Activated CD8-positive, alpha-beta memory T cell treated with anti-CD3 and anti-CD28 coated beads for 1 hour (primary cell): ENCODE measurements around the gene ZFPM1.

ENCODE experiments used
- DNase-seq, 2 donors: peaks; one replicate each; pipeline ENCODE4 v3.0.0-alpha.2; 2020; ENCODE audit warnings: low read depth in 1 of 2; ENCODE audit errors: extremely low read depth in 1 of 2

ZFPM1 gene

DNA sequence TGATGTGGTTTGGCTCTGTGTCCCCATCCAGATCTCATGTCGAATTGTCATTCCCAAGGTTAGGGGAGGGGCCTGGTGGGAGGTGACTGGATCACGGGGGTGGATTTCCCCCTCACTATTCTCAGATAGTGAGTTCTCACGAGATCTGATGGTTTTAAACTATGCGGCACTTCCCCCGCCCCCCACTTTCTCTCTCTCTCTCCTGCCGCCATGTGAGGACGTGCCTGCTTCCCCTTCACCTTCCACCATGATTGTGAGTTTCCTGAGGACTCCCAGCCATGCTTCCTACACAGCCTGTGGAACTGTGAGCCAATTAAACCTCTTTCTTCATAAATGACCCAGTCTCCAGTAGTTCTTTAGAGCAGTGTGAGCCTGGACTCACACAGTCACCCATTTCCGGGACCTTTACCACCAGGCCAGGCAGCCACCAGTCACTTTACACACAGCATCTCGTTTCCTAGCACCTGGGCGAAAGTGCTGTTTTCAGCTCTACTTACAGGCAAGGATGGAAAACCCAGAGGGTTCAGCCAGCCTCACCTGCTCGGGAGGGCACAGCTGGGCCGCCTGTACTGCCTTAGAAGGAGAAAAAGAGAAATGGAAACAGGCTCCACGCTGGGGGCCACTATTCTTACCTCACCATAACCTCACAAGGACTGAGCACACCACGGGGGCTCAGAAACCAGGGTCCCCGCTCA, 103.4 kb downstream of the ZFPM1 start:
- no peak for DNase-seq

DNA sequence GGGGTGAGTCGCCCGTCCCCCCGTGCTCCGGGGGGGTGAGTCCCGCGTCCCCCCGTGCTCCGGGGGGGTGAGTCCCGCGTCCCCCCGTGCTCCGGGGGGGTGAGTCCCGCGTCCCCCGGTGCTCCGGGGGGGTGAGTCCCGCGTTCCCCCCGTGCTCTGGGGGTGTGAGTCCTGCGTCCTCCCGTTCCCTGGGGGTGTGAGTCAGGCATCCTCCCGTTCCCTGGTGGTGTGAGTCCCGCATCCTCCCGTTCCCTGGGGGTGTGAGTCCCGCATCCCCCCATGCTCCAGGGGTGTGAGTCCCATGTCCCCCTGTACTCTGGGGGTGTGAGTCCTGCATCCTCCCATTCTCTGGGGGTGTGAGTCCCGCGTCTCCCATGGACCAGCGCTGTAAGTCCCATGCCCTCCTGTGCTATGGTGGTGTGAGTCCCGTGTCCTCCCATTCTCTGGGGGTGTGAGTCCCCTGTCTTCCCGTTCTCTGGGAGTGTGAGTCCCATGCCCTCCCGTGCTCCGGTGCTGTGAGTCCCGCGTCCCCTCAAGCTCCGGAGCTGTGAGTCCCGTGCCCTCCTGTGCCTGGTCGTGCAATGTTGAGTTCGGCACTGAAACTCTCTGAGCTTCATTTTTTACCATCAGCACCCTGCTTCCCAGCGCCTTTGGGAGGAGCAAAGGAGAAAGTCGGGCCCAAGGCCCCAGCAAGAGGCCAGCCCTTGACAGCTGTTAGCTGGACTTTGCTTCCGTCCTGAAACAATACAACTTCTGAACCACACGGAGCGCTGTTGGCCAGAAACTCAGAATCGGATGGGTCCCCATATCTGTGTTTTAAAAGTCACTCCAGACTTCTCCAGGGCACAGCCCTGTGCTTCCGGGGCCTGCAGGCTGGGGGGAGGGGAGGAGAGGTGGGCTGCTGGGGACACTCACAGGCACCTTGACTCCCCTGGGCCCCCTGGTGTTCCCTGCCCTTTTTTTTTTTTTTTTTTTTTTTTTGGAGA, 105.7 kb downstream of the ZFPM1 start:
- DNase-seq, result no peak

DNA sequence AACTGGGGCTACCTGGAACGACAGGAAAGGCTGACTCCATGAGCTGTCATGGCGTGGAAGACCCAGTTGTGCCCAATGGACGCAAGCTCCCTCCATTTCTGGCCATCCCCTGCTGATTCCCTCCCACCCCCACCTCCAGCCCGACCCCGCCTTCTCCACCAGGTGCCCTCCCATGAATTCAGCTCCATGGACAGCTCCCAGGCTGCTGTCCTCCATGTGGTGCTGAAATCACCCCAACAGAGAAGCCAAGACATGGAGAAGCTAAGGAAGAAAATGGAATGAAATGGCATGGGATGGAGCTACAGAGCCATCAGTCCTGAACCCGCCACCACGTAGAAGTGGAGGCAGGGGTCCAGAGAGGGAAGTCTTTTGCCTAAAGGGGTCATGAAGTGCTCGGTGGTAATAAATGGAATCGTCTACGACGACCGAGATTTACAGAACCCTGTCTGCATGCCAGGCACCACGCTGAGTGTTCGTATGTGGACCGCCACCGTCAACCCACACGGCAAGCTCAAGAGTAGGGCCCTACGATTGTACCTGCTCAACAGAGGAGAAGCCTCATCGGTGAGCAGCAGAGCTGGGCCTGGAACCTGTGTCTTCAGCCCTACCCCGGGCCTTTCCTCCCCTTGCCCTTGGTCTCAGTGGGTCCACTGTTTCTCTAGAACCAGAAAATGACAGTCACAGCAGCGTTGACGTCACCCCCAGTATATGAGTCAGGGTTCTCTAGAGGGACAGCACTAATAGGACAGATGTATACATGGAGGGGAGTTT, 107.8 kb downstream of the ZFPM1 start:
- no peak for DNase-seq

DNA sequence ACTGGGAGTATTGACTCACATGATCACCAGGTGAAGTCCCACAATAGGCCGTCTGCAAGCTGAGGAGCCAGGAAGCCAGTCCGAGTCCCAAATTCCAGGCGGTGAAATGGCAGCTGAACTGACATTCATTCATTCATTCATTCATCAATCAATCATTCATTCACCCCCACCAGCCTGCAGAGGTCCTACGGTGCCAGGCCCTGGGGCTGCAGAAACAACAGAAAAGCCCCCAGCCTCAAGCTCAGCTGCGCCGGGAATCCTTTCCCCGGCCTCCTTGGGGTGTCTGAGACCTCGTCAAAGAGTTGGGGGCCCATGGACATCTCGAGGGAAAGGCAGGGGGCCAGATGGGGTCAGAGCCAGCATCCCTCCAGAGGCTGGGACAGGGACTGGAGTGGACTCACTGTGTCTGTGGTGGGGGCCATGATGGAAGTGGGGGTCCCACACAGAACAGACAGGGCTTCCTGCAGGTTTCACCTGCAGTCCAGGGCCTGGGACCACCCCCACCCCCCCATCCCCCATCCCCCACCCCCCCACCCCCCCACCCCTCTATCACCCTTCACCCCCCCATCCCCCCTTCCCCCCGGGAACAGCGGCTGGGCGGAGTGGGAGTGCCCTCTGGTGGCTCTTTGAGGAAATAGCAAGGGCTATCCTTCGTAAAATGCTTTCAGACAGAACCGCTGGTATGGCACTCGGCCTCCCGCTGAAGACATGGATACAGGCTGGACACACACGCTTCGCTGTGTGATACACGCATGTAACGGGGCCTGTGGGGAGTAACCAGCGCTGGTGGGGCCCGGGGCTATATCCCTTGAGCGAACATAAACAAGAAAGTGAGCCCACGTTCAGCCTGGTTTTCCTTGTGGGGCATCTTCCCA, 108.6 kb downstream of the ZFPM1 start:
- peak; percentile 9 to 37 for DNase-seq

DNA sequence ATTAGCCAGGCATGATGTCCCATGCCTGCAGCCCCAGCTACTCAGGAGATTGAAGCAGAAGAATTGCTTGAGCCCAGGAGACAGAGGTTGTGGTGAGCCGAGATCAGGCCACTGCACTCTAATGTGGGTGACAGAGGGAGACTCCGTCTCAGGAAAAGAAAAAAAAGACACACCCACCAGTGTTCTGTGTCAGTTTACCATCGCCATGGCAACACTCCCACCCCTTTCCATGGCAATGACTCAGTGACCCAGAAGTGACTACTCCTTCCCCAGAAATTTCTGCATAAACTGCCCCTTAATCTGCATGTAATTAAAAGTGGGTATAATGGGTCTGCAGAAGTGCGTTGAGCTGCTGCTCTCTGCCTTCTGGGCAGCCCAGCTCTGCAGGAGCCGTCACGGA, 113.1 kb downstream of the ZFPM1 start:
- no peak for DNase-seq

DNA sequence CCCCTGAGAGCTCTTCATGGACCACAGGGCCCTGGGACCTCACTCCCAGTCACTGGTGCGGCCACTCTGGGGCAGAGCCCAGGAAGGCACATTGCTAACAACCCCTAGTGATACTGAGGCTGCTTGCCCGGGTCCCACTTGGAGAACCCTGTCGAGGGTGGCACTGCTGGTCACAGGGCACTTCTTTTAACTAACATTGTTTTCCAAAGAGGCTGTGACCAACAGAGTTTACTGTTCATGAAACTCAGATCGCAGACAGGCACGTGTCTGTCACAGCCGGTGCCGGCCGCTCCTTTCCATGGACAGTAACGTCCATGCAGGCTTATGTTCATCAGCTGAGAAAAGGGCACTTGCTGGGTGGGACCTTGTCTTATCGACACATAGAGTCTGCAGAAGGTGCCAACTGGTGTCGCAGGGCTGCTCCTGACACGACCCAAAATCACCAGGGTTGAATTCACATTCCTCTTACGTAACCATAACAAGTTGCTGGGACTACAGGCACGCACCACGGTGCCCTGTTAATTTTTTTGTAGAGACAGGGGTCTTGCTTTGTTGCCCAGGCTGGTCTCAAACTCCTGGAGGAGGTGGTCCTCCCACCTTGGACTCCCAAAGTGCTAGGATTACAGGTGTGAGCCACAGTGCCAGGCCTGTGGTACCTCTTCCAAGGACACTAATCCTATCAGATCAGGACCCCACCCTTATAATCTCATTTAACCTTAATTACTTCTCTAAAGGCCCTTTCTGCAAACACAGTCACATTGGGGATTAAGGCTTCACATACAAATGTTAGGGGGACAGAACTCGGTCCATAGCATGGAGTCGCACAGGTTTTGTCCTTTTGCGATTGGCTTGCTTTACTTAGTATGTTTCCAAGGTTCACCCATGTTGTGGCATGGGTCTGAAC, 115.9 kb downstream of the ZFPM1 start:
- DNase-seq, result no peak

DNA sequence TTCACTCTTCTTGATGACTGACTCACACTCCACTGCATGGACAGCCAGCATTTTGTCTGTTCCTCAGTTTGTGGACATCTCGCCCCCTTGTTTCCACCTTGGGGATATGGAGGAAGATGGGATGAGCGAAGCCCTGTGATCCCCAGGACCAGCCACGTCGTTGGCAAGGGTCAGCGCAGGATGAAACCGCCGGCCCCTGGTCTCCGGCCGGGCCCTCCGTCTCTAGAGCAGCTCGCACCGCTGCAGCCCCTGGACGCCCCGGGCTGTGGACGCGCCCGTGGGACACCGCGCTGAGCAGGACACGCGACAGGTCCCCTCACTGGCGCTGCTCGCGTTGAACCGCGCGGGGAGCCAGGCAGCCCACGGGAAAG, 116.5 kb downstream of the ZFPM1 start:
- no peak for DNase-seq

DNA sequence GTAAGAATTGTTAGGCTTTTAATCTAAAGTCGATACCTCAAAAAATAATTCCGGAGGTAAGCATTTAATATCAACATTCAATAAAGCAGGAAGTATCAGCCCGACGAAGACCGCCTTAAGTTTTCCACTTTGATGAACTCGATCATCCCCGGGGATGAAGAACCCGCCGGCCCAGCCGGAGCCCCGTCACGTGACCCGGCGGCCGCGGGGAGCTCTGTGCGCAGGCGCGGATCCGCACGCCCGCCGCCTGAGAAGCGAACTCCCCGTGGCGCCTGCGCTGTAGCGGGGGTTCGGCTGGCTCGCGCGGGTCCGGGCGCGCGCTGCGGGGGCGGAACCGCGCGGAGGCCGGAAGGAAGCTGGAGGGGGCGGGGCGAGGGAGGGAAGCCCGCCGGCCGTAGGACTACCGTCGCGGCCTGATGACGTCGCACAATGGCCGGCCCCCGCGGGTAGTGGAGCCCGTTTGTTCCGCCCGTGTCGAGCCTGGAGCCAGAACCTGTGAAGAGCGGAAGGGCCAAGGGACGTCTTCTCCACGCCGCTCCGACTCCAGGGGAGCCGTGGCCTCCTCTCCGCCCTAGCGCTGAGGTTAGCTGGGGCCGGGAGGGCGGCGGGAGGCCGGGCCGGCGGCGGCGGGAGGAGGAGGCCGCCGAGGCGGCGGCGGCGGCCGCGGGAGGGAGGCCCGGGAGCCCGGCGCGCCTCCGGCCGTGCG, 117.1 kb downstream of the ZFPM1 start, which contains the start of gene ZC3H18:
Gene ZC3H18, plus strand, starts transcription at position 419 of the 706 bp plus-strand sequence. CDS start 6,721 bp downstream, outside the sequence.
- DNase-seq, result peak; percentile 93 to 99

DNA sequence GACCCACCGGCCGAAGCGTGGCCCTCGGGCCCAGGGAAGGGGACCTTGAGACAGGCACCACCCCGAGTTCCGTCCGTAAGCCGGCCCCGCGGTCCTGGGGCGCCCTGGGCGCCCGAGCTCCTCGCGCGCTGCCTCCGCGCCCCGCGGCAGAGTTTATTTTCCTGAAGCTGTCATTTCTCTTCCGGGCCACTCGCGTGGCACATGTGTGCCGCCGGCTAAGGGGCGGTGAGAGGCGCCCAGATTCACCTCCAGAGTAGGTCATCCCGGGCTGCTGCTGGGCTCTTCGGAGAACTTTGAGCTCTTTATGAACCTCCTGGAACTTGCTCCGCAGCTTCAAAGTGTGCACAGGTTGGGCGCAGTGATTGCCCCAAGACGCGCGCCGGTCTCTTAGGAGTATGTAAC, 117.6 kb downstream of the ZFPM1 start:
- peak in 1 of 2 donors; percentile 17 for DNase-seq

DNA sequence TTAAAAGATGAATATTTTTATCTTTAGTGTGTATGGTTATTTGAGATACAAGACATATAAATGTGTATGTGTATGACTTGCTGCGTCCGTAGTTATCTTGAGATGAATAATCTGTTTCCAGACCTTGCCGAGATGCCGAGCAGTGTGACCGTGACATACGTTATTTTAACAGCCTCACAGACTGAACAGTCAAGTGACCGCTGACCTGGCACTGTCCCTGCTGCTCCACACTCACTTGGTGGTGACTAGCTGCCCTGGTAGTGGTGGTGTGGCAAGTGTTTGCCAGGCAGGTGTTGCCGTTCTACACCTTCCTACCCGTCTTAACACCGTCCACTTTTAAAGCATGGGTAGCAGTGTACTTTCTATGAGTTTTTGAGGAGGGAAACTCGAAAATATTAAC, 122.2 kb downstream of the ZFPM1 start:
- no peak for DNase-seq

DNA sequence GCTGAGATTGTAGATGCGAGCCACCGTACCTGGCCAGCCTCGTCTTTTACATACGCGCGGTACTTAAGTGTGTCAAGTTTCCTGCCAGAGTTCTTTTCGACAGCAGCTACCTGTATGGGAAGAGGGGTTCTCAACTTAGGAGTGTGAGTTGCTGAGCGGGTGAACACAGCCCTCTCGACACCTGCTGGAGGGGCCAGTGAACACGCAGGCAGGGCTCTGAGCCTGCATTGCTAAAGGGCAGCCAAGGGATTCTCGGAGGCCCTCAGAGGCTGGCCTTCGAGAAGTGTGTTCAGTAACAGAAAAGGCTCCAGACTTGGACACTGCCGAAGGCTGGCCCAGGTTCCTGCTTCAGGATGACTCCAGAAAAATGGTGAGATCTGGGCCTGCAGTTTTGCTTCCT, 123.2 kb downstream of the ZFPM1 start:
- DNase-seq, result no peak

DNA sequence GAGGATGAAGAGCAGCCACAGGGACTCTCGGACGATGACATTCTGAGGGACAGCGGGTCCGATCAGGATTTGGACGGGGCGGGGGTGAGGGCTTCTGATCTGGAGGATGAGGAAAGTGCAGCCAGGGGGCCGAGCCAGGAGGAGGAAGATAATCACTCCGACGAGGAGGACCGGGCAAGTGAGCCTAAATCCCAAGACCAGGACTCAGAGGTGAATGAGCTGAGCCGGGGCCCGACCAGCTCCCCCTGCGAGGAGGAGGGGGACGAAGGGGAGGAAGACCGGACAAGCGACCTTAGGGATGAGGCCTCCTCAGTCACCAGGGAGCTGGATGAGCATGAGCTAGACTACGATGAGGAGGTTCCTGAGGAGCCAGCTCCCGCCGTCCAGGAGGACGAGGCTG, 124.1 kb downstream of the ZFPM1 start:
- no peak for DNase-seq

DNA sequence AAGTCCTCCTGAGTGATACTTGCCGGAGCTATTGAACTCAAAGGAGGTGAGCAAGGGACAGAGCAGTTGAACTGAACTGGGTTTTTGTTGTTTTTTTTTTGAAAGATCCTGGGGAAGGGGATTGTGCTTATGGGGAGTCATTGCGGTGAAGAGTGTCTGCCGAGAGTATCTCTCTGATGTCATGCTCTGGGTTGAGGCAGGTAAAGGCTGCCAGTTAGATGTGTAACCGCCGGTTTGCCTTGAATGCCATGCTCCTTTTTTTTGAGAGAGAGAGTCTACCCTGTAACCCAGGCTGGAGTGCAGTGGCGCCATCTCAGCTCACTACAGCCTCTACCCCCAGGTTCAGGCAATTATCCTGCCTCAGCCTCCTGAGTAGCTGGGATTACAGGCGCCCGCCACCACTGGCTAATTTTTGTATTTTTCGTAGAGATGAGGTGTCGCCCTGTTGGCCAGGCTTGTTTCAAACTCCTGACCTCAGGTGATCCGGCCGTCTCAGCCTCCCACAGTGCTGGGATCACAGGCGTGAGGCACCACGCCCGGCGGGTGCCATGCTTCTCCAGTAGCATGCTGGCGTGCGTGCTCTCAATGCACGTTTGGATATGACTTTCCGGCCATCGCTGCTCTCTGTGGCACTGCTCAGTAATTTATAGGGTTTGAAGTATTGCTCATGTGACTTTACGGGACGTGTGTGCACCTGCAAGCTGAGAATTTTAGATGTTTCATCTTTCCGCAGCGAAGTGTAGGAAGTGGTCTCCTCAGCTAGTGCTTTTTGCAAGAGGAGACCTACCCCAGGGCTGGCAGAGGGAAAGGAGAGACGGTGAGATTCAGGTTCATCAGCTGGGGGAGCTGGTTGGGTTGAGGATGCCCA, 125.6 kb downstream of the ZFPM1 start:
- DNase-seq, result no peak

DNA sequence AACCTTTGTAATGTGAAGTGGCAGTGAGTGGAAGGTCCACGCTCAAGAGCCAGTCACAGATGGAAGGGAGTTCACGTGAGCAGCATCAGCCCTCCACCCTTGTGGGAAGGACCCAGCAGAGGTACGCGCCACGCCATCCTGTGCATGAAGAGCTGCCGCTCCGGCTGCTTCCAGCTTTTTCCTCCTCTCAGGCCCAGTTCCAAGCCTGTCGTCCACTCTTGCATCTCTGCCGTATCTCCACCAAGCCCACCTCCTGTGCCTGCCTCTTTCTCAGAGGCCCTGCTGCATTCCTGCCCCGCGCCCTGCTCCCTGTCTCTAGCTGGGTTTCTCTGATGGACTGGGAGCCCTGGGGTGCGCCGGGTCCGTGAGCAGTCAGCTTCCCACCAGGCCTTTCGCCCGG, 127.3 kb downstream of the ZFPM1 start:
- DNase-seq, result no peak

DNA sequence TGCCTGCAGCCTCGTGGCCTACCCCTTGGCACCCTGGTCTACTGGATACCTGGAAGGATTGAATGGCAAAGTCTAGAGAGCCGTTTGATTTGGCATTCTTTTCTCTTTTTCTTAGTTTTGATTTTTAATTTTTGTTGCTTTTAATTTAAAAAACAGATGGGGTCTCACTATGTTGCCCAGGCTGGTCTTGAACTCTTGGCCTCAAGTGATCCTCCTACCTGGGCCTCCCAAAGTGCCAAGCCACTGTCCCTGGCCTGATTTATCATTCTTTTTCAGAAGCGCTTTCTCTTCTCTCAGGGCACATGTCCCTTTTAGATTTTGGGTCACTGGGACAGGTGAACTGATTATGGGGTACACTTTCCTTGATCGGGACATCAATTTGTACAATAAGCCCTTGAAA, 128.0 kb downstream of the ZFPM1 start:
- DNase-seq, result no peak

DNA sequence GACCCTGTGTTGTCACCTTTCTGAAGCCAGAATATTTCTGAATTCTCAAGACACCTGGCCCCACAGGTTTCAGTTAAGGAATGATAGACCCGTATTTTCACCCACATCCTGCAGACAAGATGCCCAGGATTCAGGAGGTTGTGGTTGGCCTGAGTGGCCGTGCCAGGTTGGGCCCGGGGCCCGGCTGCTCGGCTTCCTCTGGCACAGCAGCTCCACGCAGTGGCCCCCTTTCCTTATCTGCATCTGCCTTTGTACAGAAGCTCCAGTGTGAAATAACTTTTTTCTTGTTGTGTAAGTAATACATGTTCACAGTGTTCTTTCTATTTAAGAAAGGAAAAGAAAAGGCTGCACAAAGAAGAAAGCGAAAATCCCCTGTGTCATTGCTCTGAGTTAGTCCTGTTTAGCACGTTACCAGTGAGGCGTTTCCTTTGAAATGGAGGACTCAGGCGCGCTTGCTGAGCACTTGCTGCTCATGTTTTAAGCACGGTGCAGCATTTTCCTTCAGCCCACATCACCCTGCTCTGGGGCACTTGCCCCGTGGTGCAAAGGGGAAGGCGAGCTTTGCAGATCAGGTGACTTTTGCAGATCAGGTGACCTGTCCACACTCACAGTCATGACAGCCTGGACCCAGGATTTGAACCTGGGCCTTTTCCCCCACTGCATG, 130.0 kb downstream of the ZFPM1 start:
- no peak for DNase-seq

DNA sequence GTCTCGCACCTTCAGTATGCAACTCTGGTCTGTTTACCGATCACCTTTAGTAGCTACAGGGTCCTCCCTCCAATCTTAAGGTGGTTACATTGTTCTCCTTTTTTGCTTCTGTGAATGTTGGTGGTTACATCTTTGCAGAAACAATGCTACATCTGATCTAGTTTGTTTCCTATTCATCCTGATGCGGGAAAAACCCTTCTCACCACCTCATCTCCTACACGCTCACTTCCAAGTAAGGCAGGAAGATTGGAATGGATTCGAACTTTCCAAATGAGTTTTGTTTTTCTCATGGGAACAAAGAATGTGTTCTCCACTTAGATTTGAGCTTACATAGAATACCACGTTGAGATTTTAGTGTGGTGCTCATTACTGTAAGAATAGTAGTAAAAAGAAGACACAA, 131.6 kb downstream of the ZFPM1 start:
- no peak for DNase-seq
